HG03432 (cell line): ENCODE measurements around the gene SREBF2.

Experiments
- ATAC-seq: cut with Tn5 transposase; IDR thresholded peaks from one replicate; pipeline ENCODE4 v1.9.1; 2021; ENCODE audit warnings: mild to moderate bottlenecking, moderate library complexity; ENCODE audit not compliant: unreplicated experiment

The SREBF2 gene

GRCh38 chr22:41875531-41876270 is 42.8 kb downstream of the SREBF2 start:
- no peak for ATAC-seq

GRCh38 chr22:41876275-41876674 is 43.4 kb downstream of the SREBF2 start:
- no peak for ATAC-seq

GRCh38 chr22:41876675-41877074 is 43.8 kb downstream of the SREBF2 start:
- no peak for ATAC-seq

GRCh38 chr22:41880653-41881052 is 47.7 kb downstream of the SREBF2 start:
- no peak for ATAC-seq

- ATAC-seq = no peak
These were observed 50.5 kb downstream of the SREBF2 start for GRCh38 chr22:41883400-41883799.

- ATAC-seq = no peak
These were observed 52.2 kb downstream of the SREBF2 start for GRCh38 chr22:41885116-41885515.

- ATAC-seq = no peak
These were observed 52.6 kb downstream of the SREBF2 start for GRCh38 chr22:41885516-41885915.

- ATAC-seq = no peak
These were observed 55.8 kb downstream of the SREBF2 start for GRCh38 chr22:41888627-41889200.

GRCh38 chr22:41891407-41891806 is 58.5 kb downstream of the SREBF2 start:
- no peak for ATAC-seq

- no peak for ATAC-seq
These were observed 59.8 kb downstream of the SREBF2 start for GRCh38 chr22:41892721-41893120.

- ATAC-seq = no peak
These were observed 60.9 kb downstream of the SREBF2 start for GRCh38 chr22:41893591-41894375.

GRCh38 chr22:41898645-41899044 is 65.7 kb downstream of the SREBF2 start:
- no peak for ATAC-seq

GRCh38 chr22:41899110-41899509 is 66.2 kb downstream of the SREBF2 start:
- no peak for ATAC-seq

GRCh38 chr22:41899992-41900651 is 67.2 kb downstream of the SREBF2 start:
- no peak for ATAC-seq

GRCh38 chr22:41900652-41901312 is 67.9 kb downstream of the SREBF2 start:
- no peak for ATAC-seq

GRCh38 chr22:41902016-41902415 is 69.1 kb downstream of the SREBF2 start:
- ATAC-seq = no peak

- ATAC-seq = no peak
These were observed 70.1 kb downstream of the SREBF2 start for GRCh38 chr22:41902932-41903421.

GRCh38 chr22:41904450-41905410 is 71.8 kb downstream of the SREBF2 start:
- no peak for ATAC-seq

- no peak for ATAC-seq
These were observed 72.7 kb downstream of the SREBF2 start for GRCh38 chr22:41905411-41906202.
